Heart right ventricle (tissue), 16 donors: Measurements from ENCODE around the gene MYT1. TPM values are rescaled to one million over a fixed set of nuclear protein-coding genes. Genes with fewer than 3 reads are reported as not detected.
"Not testable (repeated sequence)": the region's sequence is repeated elsewhere in the genome, so short reads cannot be mapped to it uniquely, and the experiment has no call there.

ENCODE experiments used
- ATAC-seq, 8 donors: fragments of 200-7000 bp; cut with Tn5 transposase; one replicate each; pipeline ENCODE4 v1.9.1; 2020; ENCODE audit warnings: mild to moderate bottlenecking in 8 of 8, moderate library complexity in 8 of 8, moderate number of reproducible peaks in 1 of 8
- DNase-seq, 2 donors: peaks; one replicate each; pipeline ENCODE4 v3.0.0-alpha.2; 2020
- H3K27ac ChIP-seq, 10 donors: fragments of 200-600 bp; sonication (generic) in 2 of 10; one replicate each; pipeline versions ENCODE4 v1.5.0 to v1.8.0; 2020 to 2022; ENCODE audit warnings: mild to moderate bottlenecking in 3 of 10
- H3K27me3 ChIP-seq, 7 donors: fragments of 200-600 bp; one replicate each; pipeline ENCODE4 v1.8.0; 2021 to 2022; ENCODE audit warnings: mild to moderate bottlenecking in 2 of 7
- H3K36me3 ChIP-seq, 9 donors: fragments of 200-600 bp; sonication (generic) in 1 of 9; one replicate each; pipeline versions ENCODE4 v1.5.0 to v1.8.0; 2020 to 2022; ENCODE audit warnings: mild to moderate bottlenecking in 2 of 9
- H3K4me1 ChIP-seq, 9 donors: fragments of 200-600 bp; sonication (generic) in 1 of 9; one replicate each; pipeline versions ENCODE4 v1.5.0 to v1.8.0; 2020 to 2022; ENCODE audit warnings: mild to moderate bottlenecking in 4 of 9
- H3K4me3 ChIP-seq, 10 donors: fragments of 200-600 bp; sonication (generic) in 2 of 10; one replicate each; pipeline versions ENCODE4 v1.5.0 to v1.8.0; 2020 to 2022; ENCODE audit warnings: mild to moderate bottlenecking in 7 of 10, moderate library complexity in 2 of 10
- H3K9me3 ChIP-seq, 11 donors: fragments of 200-600 bp in 10 of 11; sonication (generic) in 2 of 11; one replicate each; pipeline versions ENCODE4 v1.5.0 to v1.8.0; 2013 to 2022; ENCODE audit warnings: mild to moderate bottlenecking in 2 of 11, control low read depth in 1 of 11, moderate library complexity in 1 of 11
- CTCF ChIP-seq, 9 donors: fragments of 200-600 bp; sonication (generic) in 2 of 9; IDR thresholded peaks; one replicate each; pipeline versions ENCODE4 v1.5.0 to v1.8.0; 2021 to 2022; ENCODE audit warnings: antibody characterized with exemption in 9 of 9, mild to moderate bottlenecking in 5 of 9, moderate library complexity in 1 of 9
- WGBS, 2 donors: extraction: QIAGEN DNeasy Blood & Tissue Kit; methylation state at CpG; one replicate each; pipeline ENCODE4 v1.1.7; 2013; ENCODE audit warnings: inconsistent platforms in 1 of 2; 5-methylcytosine and 5-hydroxymethylcytosine counted together
- intact Hi-C, 10 donors: fragments of 100-400 bp; cut with DNase I; formaldehyde crosslinking; loops; one replicate each; pipeline versions ENCODE4 v1.11.1 to v1.14.2; 2022
- polyA plus RNA-seq, 2 donors: library from polyadenylated mRNA; stranded (reverse); fragments of 200-250 nt; gene quantifications; one replicate each; pipeline ENCODE4 v1.2.3, GENCODE V29; 2013
- total RNA-seq, 10 donors: library from RNA; stranded (reverse); fragmentation: NEBNext Ultra II Directional in 3 of 10; extraction: Animal tissue kit (Norgen Biotek cat#: 25700) in 3 of 10; gene quantifications; one replicate each; pipeline versions ENCODE4 v1.2.1 to v1.2.4, GENCODE V29; 2021 to 2023
- donor health status: Arrhythmogenic right ventricular cardiomyopathy.
- donor health status: ischemic (EF 13 %, LVEDD 7.1; RV severe dilation, severe dysfunction).
- donor health status: healthy with polysubstance abuse.
- donor health status: DM: no; HTN: yes; CAD: no.
- donor health status: DM: no; HTN: no; CAD: no.
- donor health status: ischemic (EF 25% LVEDD 6.9; RV normal size, moderate dysfunction).
- donor health status: ischemic (EF 25% LVEDD 5.7; RV mildly dilated, moderate dysfunction).
- donor health status: healthy.
- donor health status: DM: yes; HTN: yes; CAD: no.
- donor health status: Ischemic cardiomyopathy.
- donor health status: ischemic (EF 35%, LVEDD 5.7; RV mildly dilated, moderate dysfunction).
- donor health status: nonischemic (EF 11% LVEDD 7.7; RV severe dilation, severe dysfunction).
- donor health status: DM: yes; HTN: yes; CAD: no.
- donor health status: PGD.
- donor health status: ischemic (EF 29% LVEDD 5.4; RV normal size, mild dysfunction).
- donor health status: nonischemic (EF 23%, LVEDD 6.1; RV moderate dilation, normal function).

MYT1 gene
- total and polyA plus RNA-seq, 12 donors: 0.01 to 0.35 (median 0.11) TPM; not detected in 1

GRCh38 chr20:64176971-64177370 lies 12.7 kb downstream of the MYT1 start:
- Histone ChIP-seq H3K4me3 (no peak overlapping the region), H3K4me1 (no peaks in the 10 kb centered on the region), H3K9me3 (no peaks in the 10 kb centered on the region), H3K27me3 (peaks cover 0 to 35% (median 14%) of the 10 kb centered on the region in 7 donors), H3K36me3 (no peaks in the 10 kb centered on the region), H3K27ac (no peak overlapping the region)
- ATAC-seq (no peak), DNase-seq (no peak)
- intact Hi-C loops: no loop called here
- WGBS, 2 donors: 29 to 43% methylated on average over 2 of the region's 2 CpGs
- no peak for TF ChIP-seq CTCF (IDR thresholded peaks at IDR 0.05)

DNA sequence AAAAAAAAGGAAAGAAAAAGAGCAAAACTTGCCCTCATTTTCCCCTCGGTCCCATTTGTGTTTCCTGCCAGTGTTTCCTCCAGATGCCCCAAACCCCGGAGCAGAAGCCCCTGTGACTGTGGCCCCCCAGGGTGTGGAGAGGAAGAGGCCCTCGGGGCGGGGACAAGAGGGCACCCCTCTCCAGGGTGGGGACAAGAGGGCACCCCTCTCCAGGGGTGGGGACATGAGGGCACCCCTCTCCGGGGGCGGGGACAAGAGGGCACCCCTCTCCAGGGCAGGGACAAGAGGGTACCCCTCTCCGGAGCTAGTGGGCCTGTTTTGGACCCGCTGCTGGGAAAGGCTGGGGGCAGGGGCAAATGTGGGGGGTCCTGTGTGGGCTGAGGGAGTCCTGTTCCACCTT lies 13.1 kb downstream of the MYT1 start:
- H3K27ac ChIP-seq: no peak overlapping the region
- WGBS, 2 donors: 49 to 51% methylated on average over 8 of the region's 8 CpGs
- peak in 1 of 8 donors; percentile 22 for ATAC-seq
- H3K27me3 ChIP-seq: peaks cover 0 to 31% (median 10%) of the 10 kb centered on the region in 7 donors
- H3K4me1 ChIP-seq: no peaks in the 10 kb centered on the region
- no peak for TF ChIP-seq CTCF (IDR thresholded peaks at IDR 0.05)
- intact Hi-C loops: no loop called here
- H3K9me3 ChIP-seq: no peaks in the 10 kb centered on the region
- DNase-seq: no peak
- no peak overlapping the region for H3K4me3 ChIP-seq
- H3K36me3 ChIP-seq: no peaks in the 10 kb centered on the region

DNA sequence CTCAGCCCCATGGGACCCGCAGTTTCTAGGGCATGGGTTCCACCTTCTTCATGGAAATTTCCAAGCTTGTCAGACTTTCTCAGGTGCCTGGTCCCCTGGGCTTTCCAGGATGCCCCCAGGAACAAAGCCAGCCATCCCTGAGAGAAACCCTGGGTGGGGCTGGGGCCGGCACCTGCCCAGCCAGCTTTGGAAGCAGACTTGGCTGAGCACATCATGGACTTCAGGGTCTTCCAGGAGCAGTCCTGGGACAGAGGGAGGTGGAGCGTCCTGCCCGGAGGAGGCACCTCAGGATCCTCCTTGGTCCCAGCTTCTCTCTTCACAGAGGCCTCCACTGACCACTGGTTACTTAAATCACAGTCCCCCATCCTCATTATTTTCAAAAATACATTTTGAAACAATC lies 13.5 kb downstream of the MYT1 start:
- Histone ChIP-seq H3K9me3 (no peaks in the 10 kb centered on the region), H3K36me3 (no peaks in the 10 kb centered on the region), H3K4me3 (no peak overlapping the region), H3K27me3 (peaks cover 0 to 30% (median 6%) of the 10 kb centered on the region in 7 donors), H3K4me1 (no peaks in the 10 kb centered on the region), H3K27ac (no peak overlapping the region)
- WGBS, 2 donors: 85 to 94% methylated on average over 4 of the region's 4 CpGs
- ATAC-seq (no peak), DNase-seq (no peak)
- no peak for TF ChIP-seq CTCF (IDR thresholded peaks at IDR 0.05)
- intact Hi-C loops: no loop called here

DNA sequence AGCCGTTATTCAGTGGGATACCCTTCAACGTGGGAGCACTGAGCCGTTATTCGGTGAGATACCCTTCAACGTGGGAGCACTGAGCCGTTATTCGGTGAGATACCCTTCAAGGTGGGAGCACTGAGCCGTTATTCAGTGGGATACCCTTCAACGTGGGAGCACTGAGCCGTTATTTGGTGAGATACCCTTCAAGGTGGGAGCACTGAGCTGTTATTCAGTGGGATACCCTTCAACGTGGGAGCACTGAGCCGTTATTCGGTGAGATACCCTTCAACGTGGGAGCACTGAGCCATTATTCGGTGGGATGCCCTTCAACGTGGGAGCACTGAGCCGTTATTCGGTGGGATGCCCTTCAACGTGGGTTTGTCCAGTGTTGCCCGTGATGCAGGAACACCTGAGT lies 14.7 kb downstream of the MYT1 start:
- H3K27me3 ChIP-seq: peaks cover 0 to 30% (median 5%) of the 10 kb centered on the region in 7 donors
- H3K36me3 ChIP-seq, H3K4me3 ChIP-seq, intact Hi-C loops, H3K9me3 ChIP-seq, DNase-seq, H3K27ac ChIP-seq, H3K4me1 ChIP-seq, ATAC-seq: not testable (repeated sequence)
- whole genome bisulfite sequencing, 2 donors: 90 to 93% methylated on average over 19 to 20 of the region's 20 CpGs

- 83 to 93% methylated on average over 6 of the region's 6 CpGs for WGBS, 2 donors
- H3K4me3 ChIP-seq: no peak overlapping the region
- intact Hi-C loops: no loop called here
- no peaks in the 10 kb centered on the region for H3K4me1 ChIP-seq
- no peak for DNase-seq
- H3K27me3 ChIP-seq: peaks cover 0 to 36% (median 5%) of the 10 kb centered on the region in 7 donors
- no peak for TF ChIP-seq CTCF (IDR thresholded peaks at IDR 0.05)
- no peak for ATAC-seq
- H3K27ac ChIP-seq: no peak overlapping the region
- no peaks in the 10 kb centered on the region for H3K9me3 ChIP-seq
- H3K36me3 ChIP-seq: no peaks in the 10 kb centered on the region
These were observed 15.6 kb downstream of the MYT1 start for GRCh38 chr20:64179805-64180204.
